Measurements from ENCODE around the gene GTF2H3.

Gene GTF2H3

GRCh38 chr12:123645380-123645779, 11.8 kb downstream of the GTF2H3 start:
- no peak for DNase-seq

DNA sequence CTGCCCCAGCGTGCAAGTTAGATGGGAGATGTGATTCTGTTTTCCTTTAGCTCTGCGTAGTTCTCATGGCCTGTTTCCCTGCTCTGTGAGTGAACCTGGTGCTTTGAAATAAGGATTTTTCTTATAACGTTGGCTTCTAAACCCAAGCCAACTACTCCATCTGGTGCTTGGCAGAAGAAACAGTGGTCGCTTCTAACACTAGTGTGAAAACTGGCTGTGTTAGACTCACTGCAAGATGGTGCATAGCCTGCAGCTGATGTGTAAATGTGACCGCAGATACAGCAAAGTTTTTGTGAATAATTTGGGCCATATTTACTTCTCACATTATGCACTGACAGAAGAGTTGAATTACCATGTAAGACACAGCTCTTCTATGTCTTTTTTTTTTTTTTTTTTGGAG, 12.2 kb downstream of the GTF2H3 start:
- DNase-seq: peak in 22 of 58 donors; percentile 0 to 66 (median 12)

DNA sequence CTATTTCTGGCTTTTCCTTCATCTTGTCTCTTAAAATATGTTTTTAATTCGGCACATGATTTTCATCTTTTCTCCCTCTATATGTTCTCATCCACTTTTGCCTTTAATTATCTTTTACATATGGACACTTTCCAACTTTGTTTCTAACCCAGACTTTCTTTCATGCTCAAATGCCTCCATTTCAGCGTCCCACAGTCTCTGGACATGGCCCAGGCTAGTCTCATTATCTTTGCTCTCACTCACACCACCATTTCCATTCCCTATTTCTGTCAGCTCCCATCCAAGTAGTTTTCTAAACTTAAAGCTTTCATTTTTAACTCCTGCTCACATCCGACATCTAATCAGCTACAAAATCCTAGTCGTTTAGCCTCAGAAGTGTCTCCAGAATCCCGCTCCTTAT, 14.8 kb downstream of the GTF2H3 start:
- no peak for DNase-seq

DNA sequence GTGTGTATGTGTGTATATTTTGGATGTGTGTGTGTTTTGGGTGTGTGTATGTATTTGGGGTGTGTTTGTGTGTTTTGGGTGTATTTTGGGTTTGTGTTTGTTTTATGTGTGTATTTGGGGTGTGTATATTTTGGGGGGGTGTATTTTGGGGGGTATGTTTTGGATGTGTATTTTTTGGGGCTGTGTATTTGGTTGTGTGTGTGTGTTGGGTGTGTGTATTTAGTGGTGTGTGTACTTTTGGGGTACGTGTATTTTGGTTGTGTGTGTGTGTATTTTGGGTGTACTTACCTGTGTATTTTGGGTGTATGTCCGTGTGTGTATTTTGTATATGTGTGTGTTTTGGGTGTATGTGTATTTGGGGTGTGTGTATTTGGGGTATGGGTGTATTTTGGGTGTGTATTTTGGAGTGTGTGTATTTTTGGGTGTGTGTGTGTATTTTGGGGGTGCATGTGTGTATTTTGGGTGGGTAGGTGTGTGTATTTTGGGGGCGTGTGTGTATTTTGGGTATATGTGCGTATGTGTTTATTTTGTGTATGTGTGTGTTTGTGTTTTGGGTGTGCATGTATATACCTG, 20.6 kb downstream of the GTF2H3 start:
- no peak for DNase-seq

DNA sequence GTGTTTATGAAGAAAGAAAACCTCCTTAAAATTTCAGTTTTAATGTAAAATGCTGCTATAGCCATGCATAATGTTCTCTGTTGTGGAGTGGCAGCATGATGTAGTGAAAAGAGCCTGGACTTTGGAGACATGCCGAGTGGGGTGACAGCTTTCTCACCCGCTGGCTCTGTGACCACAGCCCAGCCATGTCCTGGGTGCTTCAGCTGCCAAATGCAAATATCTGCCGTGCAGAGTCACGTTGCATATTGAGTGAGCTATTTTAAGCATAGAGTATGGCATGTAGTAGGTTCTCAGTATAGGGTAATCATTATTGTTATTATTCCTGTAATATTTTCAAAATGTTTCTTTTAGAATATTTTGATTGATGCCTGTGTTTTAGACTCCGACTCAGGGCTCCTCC, 21.8 kb downstream of the GTF2H3 start:
- peak in 6 of 58 donors; percentile 0 to 7 (median 1) for DNase-seq

DNA sequence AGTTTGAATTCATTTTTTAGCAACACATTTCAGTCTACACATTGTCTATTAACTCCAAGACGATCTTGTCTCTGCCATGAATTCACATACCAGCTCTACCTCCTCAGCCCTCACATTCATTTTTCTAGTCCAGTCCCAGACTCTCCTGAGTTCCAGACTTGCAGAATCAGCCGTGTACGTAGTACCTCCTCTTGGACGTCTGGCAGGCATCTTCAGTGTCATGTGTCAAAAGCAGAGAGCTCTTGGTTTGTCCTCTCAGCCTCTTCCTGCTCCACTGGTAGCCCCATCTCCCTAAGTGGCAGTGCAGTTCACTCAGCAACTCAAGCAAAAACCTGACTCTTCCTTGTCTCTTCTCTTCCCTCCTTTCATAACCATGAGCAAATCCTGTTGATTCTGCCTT, 22.8 kb downstream of the GTF2H3 start:
- DNase-seq: no peak

GRCh38 chr12:123657211-123657610, 23.6 kb downstream of the GTF2H3 start:
- no peak for DNase-seq

DNA sequence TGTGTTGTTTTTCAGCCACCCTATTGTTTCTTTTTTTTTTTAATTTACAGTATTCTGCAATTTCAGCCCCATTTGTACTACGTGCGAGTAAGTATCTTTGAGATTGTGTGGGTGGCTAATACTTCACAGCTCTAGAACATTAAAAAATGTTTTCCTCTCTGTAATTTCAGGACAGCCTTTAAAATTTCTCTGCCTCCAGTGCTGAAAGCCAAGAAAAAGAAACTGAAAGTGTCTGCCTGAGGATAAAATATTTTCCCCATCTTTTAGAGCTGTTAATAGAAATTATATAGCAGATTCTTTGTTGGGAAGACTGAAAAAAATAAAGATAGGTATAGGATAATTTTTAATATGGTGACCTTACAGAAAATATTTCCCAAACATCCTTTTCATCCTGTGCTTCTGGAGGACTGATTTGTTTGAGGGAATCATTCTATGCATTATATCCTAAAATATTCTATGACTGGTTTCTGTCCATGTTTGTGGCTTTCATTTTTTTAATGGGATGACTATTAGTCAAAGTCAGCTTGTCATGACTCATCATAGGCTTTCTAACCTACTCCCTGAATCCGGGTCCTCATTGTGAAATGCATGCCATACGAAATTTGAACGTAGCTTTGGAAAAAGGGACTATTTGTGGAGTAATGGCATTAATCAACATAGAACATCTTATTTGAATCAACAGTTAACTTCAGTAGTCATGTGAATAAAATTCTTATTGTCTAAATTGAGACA, 26.5 kb downstream of the GTF2H3 start:
- no peak for DNase-seq

- DNase-seq: no peak
Measured at GRCh38 chr12:123667771-123668170, 34.1 kb downstream of the GTF2H3 start.

- DNase-seq: peak; percentile 35 to 96 (median 86)
Measured at GRCh38 chr12:123670882-123671728, 37.5 kb downstream of the GTF2H3 start, which contains the start of gene TCTN2. TCTN2 (plus strand) TSS chr12:123671113; CDS start chr12:123671241, 128 bp downstream.

DNA sequence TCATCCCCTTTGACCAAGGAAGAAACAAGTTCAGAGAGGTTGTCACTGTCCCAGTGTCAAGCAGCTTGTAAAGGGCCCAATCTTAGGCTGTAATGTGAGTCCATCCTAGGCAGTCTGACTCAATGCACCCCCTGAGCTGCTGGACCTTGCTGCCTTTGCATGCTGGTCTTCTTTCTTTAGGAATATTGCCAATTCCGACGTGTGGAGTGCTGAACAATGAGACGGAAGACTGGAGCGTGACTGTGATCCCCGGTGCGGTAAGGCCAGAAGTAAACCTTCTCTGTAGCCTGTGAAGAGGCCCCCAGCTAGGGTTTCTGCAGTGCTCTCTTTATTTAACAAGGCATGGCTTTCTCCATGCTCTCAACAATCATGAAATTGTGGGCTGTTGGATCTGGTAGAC, 38.2 kb downstream of the GTF2H3 start:
- no peak for DNase-seq

DNA sequence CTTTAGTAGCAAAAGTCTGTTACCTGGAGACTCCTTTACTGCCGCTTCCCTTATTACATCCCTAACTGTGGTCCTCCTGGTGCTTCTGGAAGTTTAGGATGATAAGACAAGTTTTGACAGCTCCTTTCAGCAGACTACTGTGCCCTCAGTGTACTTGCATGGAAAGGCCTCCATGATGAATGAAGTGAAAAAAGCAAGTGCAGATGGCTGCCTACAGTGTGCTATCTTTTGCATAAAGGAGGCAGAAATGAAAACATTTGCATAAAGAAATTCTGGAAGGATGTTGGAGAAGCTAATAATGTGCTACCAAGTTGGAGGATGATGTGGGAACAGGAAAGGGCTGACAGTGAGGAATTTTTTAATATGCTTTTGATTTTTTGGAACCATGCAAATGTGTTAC, 41.8 kb downstream of the GTF2H3 start:
- peak in 1 of 58 donors; percentile 1 for DNase-seq

DNA sequence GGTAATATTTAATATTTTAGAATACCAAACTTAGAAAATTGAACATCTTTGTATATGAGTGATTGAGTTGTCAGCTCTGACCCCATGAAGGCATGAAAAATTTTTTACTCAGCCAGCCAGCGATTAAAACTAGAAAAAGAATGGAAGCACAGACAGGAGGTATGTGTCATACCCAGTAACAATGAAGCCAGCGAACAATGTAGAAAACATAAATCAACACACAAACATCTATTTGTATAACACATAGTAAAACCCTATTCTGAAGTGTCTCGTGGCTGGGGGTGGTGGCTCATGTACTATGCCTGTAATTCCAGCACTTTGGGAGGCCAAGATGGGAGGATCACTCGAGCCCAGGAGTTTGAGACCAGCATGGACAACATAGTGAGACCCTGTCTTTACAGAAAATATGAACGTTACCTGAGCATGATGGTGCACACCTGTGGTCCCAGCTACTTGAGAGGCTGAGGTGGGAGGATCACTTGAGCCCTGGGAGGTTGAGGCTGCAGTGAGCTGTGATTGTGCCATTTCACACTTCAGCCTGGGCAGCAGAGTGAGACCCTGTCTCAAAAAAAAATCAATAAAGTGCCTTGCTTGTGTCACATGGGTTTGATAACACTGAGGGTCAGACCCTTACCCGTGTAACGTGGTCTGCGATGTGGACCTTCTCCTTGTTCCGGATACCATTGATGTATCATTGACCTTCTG, 43.1 kb downstream of the GTF2H3 start:
- no peak for DNase-seq

GRCh38 chr12:123678981-123679380, 45.4 kb downstream of the GTF2H3 start:
- DNase-seq: no peak

GRCh38 chr12:123681605-123682004, 48.0 kb downstream of the GTF2H3 start:
- no peak for DNase-seq

DNA sequence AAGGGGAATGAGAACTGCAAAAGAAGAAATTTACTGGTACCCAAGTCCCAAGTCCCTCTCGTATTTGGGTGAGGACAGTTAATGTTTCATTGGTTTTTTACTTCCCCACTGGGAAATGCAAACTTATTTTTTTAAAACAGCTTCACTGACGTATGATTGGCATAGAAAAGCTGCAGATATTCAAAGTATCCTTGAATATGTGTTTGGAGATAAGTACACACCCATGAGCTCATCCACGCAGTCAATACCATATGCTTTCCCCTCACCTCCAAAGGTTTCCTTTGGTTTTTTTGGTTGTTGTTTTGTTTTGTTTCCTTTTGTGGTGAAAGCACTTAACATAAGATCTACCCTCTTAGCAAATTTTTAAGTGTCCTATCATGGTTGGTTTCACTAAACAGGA, 50.3 kb downstream of the GTF2H3 start:
- no peak for DNase-seq

DNA sequence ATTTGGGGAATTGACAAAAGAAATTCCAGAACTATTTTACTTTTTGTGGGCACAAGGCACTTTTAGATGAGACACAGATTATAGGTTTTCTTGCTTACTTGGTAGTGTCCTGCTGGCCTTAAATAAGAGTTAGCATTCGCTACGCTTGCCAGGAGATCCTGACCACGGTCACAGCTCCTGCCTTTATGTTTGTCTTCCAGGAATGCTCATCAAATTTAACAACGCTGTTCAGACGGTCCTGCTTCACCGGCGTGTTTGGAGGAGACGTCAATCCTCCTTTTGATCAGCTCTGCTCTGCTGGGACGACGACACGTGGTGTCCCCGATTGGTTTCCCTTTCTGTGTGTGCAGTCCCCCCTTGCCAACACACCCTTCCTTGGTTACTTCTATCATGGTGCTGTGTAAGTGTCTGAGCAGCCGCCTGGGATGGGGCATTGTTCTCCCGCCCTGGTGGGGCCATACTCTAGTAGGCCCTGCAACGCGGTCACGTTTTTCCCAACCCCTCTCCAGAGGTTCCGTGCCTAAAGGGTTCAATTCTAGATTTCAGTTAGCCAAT, 53.1 kb downstream of the GTF2H3 start:
- DNase-seq: no peak

GRCh38 chr12:123690191-123690840, 56.7 kb downstream of the GTF2H3 start:
- no peak for DNase-seq

- DNase-seq: no peak
Measured at GRCh38 chr12:123696207-123696606, 62.6 kb downstream of the GTF2H3 start.

GRCh38 chr12:123696646-123697045, 63.0 kb downstream of the GTF2H3 start:
- DNase-seq: no peak

DNA sequence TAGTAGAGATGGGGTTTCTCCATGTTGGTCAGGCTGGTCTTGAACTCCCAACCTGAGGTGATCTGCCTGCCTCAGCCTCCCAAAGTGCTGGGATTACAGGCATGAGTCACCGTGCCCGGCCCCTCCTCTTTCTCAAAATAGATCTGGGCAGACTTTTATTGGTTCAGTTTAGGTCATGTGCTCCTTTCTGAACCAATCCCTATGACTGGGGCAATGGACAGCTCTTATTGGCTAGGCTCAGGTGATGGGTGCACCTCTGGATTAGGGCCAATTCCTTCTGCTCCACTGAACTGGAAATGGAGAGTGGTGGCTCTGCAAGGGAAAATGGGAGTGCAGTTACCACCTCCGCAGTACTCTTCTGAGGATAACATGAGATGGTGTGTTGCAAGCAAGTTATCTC, 72.3 kb downstream of the GTF2H3 start:
- DNase-seq: no peak
